Endodermal cell (in vitro differentiated cells): ENCODE results near the gene SUGCT. TPM values are rescaled to one million over a fixed set of nuclear protein-coding genes. Genes with fewer than 3 reads are reported as not detected.
"Not testable (repeated sequence)": the region's sequence is repeated elsewhere in the genome, so short reads cannot be mapped to it uniquely, and the experiment has no call there.

Experiments
- DNase-seq: peaks from one replicate; pipeline ENCODE4 v3.0.0-alpha.2; 2017
- H3K27ac ChIP-seq: 2 replicates; pipeline ENCODE4 v1.5.1; 2013; ENCODE audit warnings: mild to moderate bottlenecking, low read depth, low read length, moderate library complexity
- H3K27me3 ChIP-seq: 2 replicates; pipeline ENCODE4 v1.6.1; 2013; ENCODE audit warnings: mild to moderate bottlenecking, low read length, moderate library complexity; ENCODE audit not compliant: insufficient read depth, control insufficient read depth, poor library complexity, severe bottlenecking
- H3K36me3 ChIP-seq: 2 replicates; pipeline ENCODE4 v1.7.0; 2013; ENCODE audit warnings: mild to moderate bottlenecking, low read length, moderate library complexity; ENCODE audit not compliant: control insufficient read depth, insufficient read depth
- H3K4me1 ChIP-seq: one replicate; pipeline ENCODE4 v1.7.0; 2013; ENCODE audit warnings: low read length; ENCODE audit not compliant: control insufficient read depth, insufficient read depth
- H3K4me3 ChIP-seq: 2 replicates; pipeline ENCODE4 v1.5.1; 2013; ENCODE audit warnings: mild to moderate bottlenecking, low read length, moderate library complexity
- H3K9ac ChIP-seq: 2 replicates; pipeline ENCODE4 v1.6.1; 2013; ENCODE audit warnings: mild to moderate bottlenecking, low read length, moderate library complexity; ENCODE audit not compliant: poor library complexity, severe bottlenecking; ENCODE audit errors: extremely low read depth
- H3K9me3 ChIP-seq: 2 replicates; pipeline ENCODE4 v1.6.1; 2013; ENCODE audit warnings: mild to moderate bottlenecking, low read length, moderate library complexity; ENCODE audit not compliant: control insufficient read depth
- H3K27ac Mint-ChIP-seq: 2 replicates; pipeline ENCODE4 v1.8.0; 2020; ENCODE audit warnings: mixed read lengths
- H3K27me3 Mint-ChIP-seq: 2 replicates; pipeline ENCODE4 v1.8.0; 2021; ENCODE audit warnings: mild to moderate bottlenecking, mixed read lengths; ENCODE audit not compliant: insufficient read depth
- H3K36me3 Mint-ChIP-seq: 2 replicates; pipeline ENCODE4 v1.8.0; 2020; ENCODE audit warnings: low read depth, mixed read lengths
- H3K4me1 Mint-ChIP-seq: 2 replicates; pipeline ENCODE4 v1.8.0; 2020; ENCODE audit warnings: mixed read lengths
- H3K4me3 Mint-ChIP-seq: 2 replicates; pipeline ENCODE4 v1.8.0; 2020; ENCODE audit warnings: mild to moderate bottlenecking, moderate library complexity, mixed read lengths
- H3K9me3 Mint-ChIP-seq: 2 replicates; pipeline ENCODE4 v1.8.0; 2020; ENCODE audit warnings: mild to moderate bottlenecking, mixed read lengths
- WGBS, 2 experiments: methylation state at CpG; one replicate each; pipeline versions ENCODE4 v1.1.5 to v1.1.7; 2013; ENCODE audit warnings: missing lambda C conversion rate in 2 of 2, mixed read lengths in 1 of 2; ENCODE audit not compliant: insufficient coverage in 1 of 2, insufficient read length in 1 of 2; 5-methylcytosine and 5-hydroxymethylcytosine counted together
- total RNA-seq, 2 donors: library from RNA; stranded (reverse); fragmentation: NEBNext Ultra II Directional in 1 of 2; extraction: Animal tissue kit (Norgen Biotek cat#: 25700) in 1 of 2; gene quantifications; 2 replicates in 1 of 2; 3 replicates in 1 of 2; pipeline ENCODE4 v1.2.1, GENCODE V29; 2021
- TF ChIP-seq, protein P1 (sequence below): fragments of 200-600 bp; sonication (generic); conservative IDR thresholded peaks from 2 replicates; pipeline ENCODE4 v1.5.0; 2021; ENCODE audit warnings: antibody characterized with exemption, mild to moderate bottlenecking

SUGCT gene
- total RNA-seq, 2 donors from 2014 or later: 3.6 to 3.9 TPM

DNA sequence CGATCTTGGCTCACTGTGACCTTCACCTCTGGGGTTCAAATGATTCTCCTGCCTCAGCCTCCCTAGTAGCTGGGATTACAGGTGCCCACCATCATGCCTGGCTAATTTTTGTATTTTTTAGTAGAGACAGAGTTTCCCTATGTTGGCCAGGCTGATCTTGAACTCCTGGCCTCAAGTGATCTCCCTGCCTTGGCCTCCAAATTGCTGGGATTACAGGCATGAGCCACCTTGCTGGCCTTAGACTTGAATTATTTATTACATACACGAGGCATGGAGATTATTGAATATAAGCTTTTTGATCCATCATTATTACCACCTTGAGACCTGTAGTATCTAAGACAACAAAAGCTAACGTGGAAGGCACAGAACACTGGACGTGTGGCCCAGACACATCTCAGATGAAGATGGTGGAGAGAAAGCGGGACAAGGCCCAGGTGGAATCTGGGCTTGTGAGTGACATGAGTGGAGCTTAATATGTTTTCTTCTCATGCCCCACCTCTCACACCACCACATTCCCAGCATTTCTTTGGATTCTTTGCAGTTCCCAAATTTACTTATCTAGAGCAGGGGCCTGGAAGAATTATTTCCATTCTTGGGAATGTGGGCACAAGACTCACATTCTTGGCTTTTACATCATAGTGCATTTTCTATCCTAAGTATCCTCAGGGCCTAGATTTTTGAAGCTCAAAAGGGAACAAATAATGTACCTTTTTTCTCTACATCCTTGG is 76.6 kb downstream of the SUGCT start:
- no peaks in the 10 kb centered on the region for H3K36me3 ChIP-seq
- no peak overlapping the region for H3K4me3 Mint-ChIP-seq
- H3K36me3 Mint-ChIP-seq: no peaks in the 10 kb centered on the region
- no peak overlapping the region for H3K27ac ChIP-seq
- WGBS, 2 experiments: 95 to 100% methylated on average over 1 to 5 of the region's 5 CpGs
- no peak overlapping the region for H3K4me3 ChIP-seq
- H3K9me3 Mint-ChIP-seq: no peaks in the 10 kb centered on the region
- TF ChIP-seq, protein P1, sequence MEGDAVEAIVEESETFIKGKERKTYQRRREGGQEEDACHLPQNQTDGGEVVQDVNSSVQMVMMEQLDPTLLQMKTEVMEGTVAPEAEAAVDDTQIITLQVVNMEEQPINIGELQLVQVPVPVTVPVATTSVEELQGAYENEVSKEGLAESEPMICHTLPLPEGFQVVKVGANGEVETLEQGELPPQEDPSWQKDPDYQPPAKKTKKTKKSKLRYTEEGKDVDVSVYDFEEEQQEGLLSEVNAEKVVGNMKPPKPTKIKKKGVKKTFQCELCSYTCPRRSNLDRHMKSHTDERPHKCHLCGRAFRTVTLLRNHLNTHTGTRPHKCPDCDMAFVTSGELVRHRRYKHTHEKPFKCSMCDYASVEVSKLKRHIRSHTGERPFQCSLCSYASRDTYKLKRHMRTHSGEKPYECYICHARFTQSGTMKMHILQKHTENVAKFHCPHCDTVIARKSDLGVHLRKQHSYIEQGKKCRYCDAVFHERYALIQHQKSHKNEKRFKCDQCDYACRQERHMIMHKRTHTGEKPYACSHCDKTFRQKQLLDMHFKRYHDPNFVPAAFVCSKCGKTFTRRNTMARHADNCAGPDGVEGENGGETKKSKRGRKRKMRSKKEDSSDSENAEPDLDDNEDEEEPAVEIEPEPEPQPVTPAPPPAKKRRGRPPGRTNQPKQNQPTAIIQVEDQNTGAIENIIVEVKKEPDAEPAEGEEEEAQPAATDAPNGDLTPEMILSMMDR: no peak
- no peaks in the 10 kb centered on the region for H3K27me3 ChIP-seq
- H3K4me1 ChIP-seq: no peaks in the 10 kb centered on the region
- H3K27me3 Mint-ChIP-seq: no peaks in the 10 kb centered on the region
- no peaks in the 10 kb centered on the region for H3K9me3 ChIP-seq
- no peak overlapping the region for H3K9ac ChIP-seq
- no peaks in the 10 kb centered on the region for H3K4me1 Mint-ChIP-seq
- no peak overlapping the region for H3K27ac Mint-ChIP-seq
- DNase-seq: no peak

DNA sequence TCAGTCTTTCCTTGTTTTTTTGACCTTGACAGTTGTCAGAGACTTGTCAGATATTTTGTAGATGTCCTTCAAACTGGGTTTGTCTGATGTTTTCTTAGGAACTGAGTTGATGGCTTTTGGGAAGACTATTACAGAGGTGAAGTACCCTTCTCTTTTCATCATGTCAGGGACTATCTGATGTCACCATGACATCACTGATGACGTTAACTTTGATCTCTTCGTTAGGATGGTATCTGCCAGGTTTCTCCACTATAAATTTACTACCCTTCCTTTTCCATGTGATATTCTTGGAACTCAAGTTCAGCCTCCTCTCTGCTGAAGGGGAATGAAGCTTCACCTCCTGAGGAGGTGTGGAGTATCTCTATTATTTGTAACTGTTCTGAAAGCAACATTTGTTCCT is 78.5 kb downstream of the SUGCT start:
- no peaks in the 10 kb centered on the region for H3K27me3 Mint-ChIP-seq
- H3K4me1 ChIP-seq: no peaks in the 10 kb centered on the region
- peaks cover 9% of the 10 kb centered on the region for H3K36me3 Mint-ChIP-seq
- no peaks in the 10 kb centered on the region for H3K36me3 ChIP-seq
- no peak overlapping the region for H3K4me3 ChIP-seq
- H3K4me3 Mint-ChIP-seq: no peak overlapping the region
- no peaks in the 10 kb centered on the region for H3K27me3 ChIP-seq
- H3K9me3 ChIP-seq: no peaks in the 10 kb centered on the region
- peaks cover 8% of the 10 kb centered on the region for H3K9me3 Mint-ChIP-seq
- 91 to 100% methylated on average over 2 of the region's 2 CpGs for WGBS, 2 experiments
- no peak for DNase-seq
- TF ChIP-seq, protein P1: no peak
- no peak overlapping the region for H3K27ac Mint-ChIP-seq
- H3K27ac ChIP-seq: no peak overlapping the region
- H3K9ac ChIP-seq: no peak overlapping the region
- H3K4me1 Mint-ChIP-seq: no peaks in the 10 kb centered on the region

GRCh38 chr7:40213856-40214255 is 79.1 kb downstream of the SUGCT start:
- no peak for DNase-seq
- H3K4me3 Mint-ChIP-seq: no peak overlapping the region
- TF ChIP-seq, protein P1: no peak
- no peaks in the 10 kb centered on the region for H3K36me3 ChIP-seq
- H3K27ac Mint-ChIP-seq: no peak overlapping the region
- H3K27ac ChIP-seq: no peak overlapping the region
- no peak overlapping the region for H3K9ac ChIP-seq
- no peaks in the 10 kb centered on the region for H3K4me1 ChIP-seq
- peaks cover 14% of the 10 kb centered on the region for H3K9me3 Mint-ChIP-seq
- no peak overlapping the region for H3K4me3 ChIP-seq
- peaks cover 14% of the 10 kb centered on the region for H3K36me3 Mint-ChIP-seq
- H3K4me1 Mint-ChIP-seq: no peaks in the 10 kb centered on the region
- no peaks in the 10 kb centered on the region for H3K27me3 ChIP-seq
- WGBS, 2 experiments: 93% methylated on average over 2 of the region's 3 CpGs; no CpG with 5 or more reads in 1 of the 2 experiments
- no peaks in the 10 kb centered on the region for H3K9me3 ChIP-seq
- H3K27me3 Mint-ChIP-seq: no peaks in the 10 kb centered on the region

GRCh38 chr7:40218612-40219011 is 83.8 kb downstream of the SUGCT start:
- not testable (repeated sequence) for DNase-seq, H3K4me3 ChIP-seq, H3K27ac ChIP-seq, H3K27ac Mint-ChIP-seq, H3K4me1 ChIP-seq, H3K9me3 ChIP-seq, H3K4me3 Mint-ChIP-seq, H3K36me3 ChIP-seq, H3K27me3 ChIP-seq, H3K9ac ChIP-seq, H3K27me3 Mint-ChIP-seq
- Mint-ChIP-seq H3K36me3 (peaks cover 20% of the 10 kb centered on the region), H3K9me3 (peaks cover 14% of the 10 kb centered on the region), H3K4me1 (peaks cover 16% of the 10 kb centered on the region)
- 95 to 98% methylated on average over 7 of the region's 7 CpGs for WGBS, 2 experiments
